SJSA1 (cell line): ENCODE data around the gene PDZD2. TPM values are rescaled to one million over a fixed set of nuclear protein-coding genes. Genes with fewer than 3 reads are reported as not detected.
"Not testable (repeated sequence)": the region's sequence is repeated elsewhere in the genome, so short reads cannot be mapped to it uniquely, and the experiment has no call there.

ENCODE experiments used
- DNase-seq, 2 experiments: peaks; one replicate each; pipeline ENCODE4 v3.0.0-alpha.2; 2015 to 2020; ENCODE audit warnings: low spot score in 2 of 2, low read depth in 1 of 2
- H3K27ac ChIP-seq: fragments of 250-450 bp; sonication (Bioruptor Pico); 2 replicates; pipeline ENCODE4 v1.5.1; 2020; ENCODE audit warnings: mild to moderate bottlenecking, moderate library complexity
- H3K27me3 ChIP-seq: fragments of 250-450 bp; sonication (Bioruptor Pico); replicated peaks from 2 replicates; pipeline ENCODE4 v1.5.1; 2020; ENCODE audit warnings: mild to moderate bottlenecking, moderate library complexity
- H3K36me3 ChIP-seq: fragments of 250-450 bp; sonication (Bioruptor Pico); 2 replicates; pipeline ENCODE4 v1.5.1; 2020; ENCODE audit warnings: mild to moderate bottlenecking
- H3K4me1 ChIP-seq: fragments of 250-450 bp; sonication (Bioruptor Pico); replicated peaks from 2 replicates; pipeline ENCODE4 v1.6.1; 2021; ENCODE audit warnings: mild to moderate bottlenecking
- H3K4me3 ChIP-seq: fragments of 250-450 bp; sonication (Bioruptor Pico); 2 replicates; pipeline ENCODE4 v1.5.1; 2020; ENCODE audit warnings: mild to moderate bottlenecking
- H3K9me3 ChIP-seq: fragments of 250-450 bp; sonication (Bioruptor Pico); replicated peaks from 2 replicates; pipeline ENCODE4 v1.5.1; 2020; ENCODE audit warnings: mild to moderate bottlenecking
- total RNA-seq: library from RNA; depleted of rRNA; stranded (reverse); fragments of >200 nt; shearing (Covaris generic); gene quantifications from 2 replicates; pipeline ENCODE4 v1.2.3, GENCODE V29; 2014

Gene PDZD2
- total RNA-seq, 1 experiment from 2014 or later, result 0.16 TPM

DNA sequence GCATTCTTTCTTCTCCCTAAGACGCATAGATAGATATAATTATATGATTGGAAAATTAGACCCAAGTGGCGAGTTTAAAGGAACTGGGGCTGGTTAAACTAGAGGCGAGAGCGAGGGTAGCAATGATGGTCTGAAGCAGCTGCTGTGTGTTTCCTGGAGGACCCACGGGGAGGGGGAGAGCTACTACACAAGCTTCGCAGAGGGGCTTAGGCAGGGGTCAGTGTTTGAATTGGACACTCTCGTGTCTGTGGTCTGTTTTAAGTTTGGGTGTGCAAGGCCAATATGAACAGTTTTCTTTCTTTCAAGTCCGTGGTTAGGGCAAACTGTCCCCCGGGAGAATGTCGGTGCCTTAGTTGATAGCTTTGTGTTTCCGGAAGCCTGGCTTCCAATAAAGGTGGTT is 43.1 kb downstream of the PDZD2 start:
- Histone ChIP-seq H3K9me3 (no peaks in the 10 kb centered on the region), H3K4me3 (no peak overlapping the region), H3K27ac (no peak overlapping the region), H3K27me3 (no peaks in the 10 kb centered on the region), H3K36me3 (no peaks in the 10 kb centered on the region), H3K4me1 (no peaks in the 10 kb centered on the region)
- no peak for DNase-seq

DNA sequence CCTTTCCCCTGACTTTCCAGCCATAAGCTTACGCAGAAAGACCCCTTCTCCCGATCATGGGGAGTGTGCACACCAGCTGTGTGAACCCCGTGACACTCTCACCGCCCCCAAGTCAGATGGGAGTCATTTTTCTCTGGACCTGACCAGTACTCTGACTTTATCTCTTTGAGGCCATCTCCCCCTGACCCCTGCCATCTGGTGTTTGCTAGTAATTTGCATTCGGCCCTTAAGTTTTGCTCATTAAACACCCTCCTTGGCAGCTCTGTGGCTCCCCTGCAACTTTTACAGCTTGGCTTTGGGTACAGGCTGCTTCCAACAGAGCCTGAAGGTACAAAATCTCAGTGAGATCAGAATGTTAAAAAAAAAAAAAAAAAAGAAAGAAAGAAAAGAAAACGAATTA is 43.9 kb downstream of the PDZD2 start:
- DNase-seq, result no peak
- no peak overlapping the region for H3K27ac ChIP-seq
- H3K36me3 ChIP-seq, result no peaks in the 10 kb centered on the region
- no peaks in the 10 kb centered on the region for H3K9me3 ChIP-seq
- H3K4me3 ChIP-seq, result no peak overlapping the region
- H3K4me1 ChIP-seq, result no peaks in the 10 kb centered on the region
- H3K27me3 ChIP-seq, result no peaks in the 10 kb centered on the region

DNA sequence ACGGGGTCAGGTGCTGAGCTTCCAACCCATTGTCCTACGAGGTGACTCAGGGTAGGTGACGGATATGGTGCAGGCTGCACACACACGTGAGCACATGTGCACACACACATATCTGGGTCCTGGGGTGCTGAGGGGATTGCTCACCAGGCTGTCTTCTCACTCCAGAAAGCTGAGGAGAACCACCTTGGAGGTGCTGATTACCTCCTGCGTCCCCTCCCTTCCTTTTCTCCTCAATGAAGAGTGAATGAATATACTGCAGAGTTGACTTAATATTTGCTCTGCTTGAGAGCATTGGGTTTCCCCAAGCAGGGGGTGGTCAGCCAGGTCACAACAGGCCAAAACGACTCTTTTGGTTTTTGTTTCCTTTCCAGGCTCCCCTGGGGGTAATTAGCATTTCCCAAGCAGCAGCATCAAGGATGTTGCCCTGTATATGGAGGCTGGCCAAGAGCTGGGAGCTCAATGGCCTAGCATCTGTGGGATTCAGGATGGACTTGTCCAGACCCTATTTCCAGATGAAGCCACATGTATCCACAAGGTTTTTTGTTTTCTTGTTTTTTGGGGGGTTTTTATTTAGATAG is 49.7 kb downstream of the PDZD2 start:
- no peak overlapping the region for H3K4me3 ChIP-seq
- no peak for DNase-seq
- H3K36me3 ChIP-seq, result no peaks in the 10 kb centered on the region
- H3K27me3 ChIP-seq, result no peaks in the 10 kb centered on the region
- no peak overlapping the region for H3K27ac ChIP-seq
- H3K4me1 ChIP-seq, result no peaks in the 10 kb centered on the region
- H3K9me3 ChIP-seq, result no peaks in the 10 kb centered on the region

DNA sequence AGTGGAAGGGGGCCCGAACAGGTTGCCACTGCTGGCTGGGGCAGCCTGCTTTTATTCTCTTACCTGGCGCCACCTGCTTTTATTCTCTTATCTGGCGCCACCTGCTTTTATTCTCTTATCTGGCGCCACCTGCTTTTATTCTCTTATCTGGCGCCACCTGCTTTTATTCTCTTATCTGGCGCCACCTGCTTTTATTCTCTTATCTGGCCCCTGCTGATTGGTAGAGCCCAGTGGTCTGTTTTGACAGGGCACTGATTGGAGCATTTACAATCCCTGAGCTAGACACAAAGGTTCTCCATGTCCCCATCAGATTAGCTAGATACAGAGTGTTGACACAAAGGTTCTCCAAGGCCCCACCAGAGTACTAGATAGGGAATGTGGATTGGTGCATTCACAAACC is 52.5 kb downstream of the PDZD2 start:
- not testable (repeated sequence) for H3K4me1 ChIP-seq, DNase-seq, H3K27me3 ChIP-seq, H3K4me3 ChIP-seq, H3K27ac ChIP-seq, H3K9me3 ChIP-seq, H3K36me3 ChIP-seq

DNA sequence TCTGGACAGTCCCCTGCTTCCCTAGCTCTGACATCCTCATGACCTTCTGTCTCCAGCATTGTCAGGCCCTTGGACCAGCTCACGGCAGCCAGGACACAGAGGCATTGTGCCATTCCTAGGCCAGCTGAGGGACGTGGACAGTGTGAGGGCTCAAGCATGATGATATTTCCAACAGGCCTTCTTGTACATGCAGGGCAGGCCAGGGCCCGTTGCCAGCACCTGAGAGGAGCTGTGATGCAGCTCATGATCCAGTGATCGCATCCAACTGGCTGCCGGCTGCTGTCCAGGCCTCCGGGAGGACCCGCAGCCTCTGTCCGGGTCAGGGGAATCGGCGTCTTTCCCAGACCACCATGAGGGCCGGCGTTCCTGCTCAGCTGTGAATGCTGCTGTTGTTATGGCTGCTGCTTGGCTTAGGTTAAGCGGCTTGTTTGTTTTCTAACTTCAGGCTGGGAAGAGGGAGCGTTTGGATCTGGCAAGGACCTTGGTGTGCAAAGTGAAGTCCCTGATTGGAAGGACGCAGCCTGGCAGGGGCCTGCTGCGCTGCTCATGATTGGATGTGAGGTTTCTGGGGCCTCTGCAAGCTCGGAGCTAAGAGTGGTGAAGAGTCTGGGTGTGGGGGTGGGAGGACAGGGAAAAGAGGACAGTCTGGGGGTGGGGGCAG is 53.8 kb downstream of the PDZD2 start:
- DNase-seq, result no peak

DNA sequence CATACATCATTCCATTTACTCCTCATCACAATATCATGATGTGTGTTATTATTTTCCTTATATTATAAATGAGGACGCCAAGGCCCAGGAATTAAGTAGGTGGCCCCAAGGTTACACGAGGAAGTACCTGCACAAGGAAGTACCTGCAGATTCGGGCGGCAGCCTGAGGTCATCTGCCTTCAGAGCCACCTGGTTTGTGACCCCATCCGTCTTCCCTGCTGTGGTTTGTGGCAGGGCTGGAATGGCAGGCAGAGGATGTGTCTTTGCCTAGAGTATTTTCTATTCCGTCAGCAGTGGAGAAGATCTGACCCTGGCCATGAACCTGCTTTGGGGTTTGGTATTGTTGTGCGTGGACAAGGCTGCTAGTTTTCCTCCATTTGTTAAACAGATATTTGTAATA is 59.7 kb downstream of the PDZD2 start:
- Histone ChIP-seq H3K36me3 (no peaks in the 10 kb centered on the region), H3K27ac (no peak overlapping the region), H3K4me1 (no peaks in the 10 kb centered on the region), H3K4me3 (no peak overlapping the region), H3K9me3 (no peaks in the 10 kb centered on the region), H3K27me3 (no peaks in the 10 kb centered on the region)
- DNase-seq, result no peak

More for the DNA sequence above, 53.8 kb downstream of the PDZD2 start:
- Histone ChIP-seq H3K4me1 (no peaks in the 10 kb centered on the region), H3K27me3 (no peaks in the 10 kb centered on the region), H3K9me3 (no peaks in the 10 kb centered on the region), H3K4me3 (no peak overlapping the region), H3K27ac (no peak overlapping the region), H3K36me3 (no peaks in the 10 kb centered on the region)

DNA sequence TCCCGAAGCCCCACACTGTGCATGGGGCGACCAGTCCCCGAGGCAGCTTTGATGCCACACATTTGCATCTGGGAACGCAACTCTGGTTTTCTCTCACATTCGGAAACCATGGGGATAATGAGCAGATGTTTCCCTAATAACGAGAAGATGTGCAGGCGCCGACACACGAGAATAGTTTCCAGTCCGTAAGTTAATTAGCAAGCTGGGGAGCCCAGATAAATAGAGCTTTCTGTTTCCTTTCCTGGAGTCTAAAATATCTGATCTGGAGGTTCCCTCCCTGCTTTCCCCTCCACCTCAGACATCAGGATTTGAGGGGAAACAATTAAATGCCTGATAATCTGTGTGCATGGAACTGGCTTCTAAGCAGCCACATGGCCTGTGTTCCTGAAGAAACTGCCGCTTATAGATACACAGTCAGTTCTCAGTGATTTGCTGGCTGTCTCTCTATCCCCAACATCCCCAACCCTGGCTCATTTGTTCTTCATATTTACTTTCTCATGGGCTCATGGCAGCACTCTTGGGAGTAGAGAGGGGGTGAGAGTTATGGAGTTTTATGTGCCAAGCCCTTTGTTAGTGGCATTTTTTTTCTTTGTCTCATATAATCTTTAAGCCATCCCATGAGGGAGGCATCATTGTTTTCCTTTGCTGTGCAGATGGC is 62.8 kb downstream of the PDZD2 start:
- H3K9me3 ChIP-seq, result no peaks in the 10 kb centered on the region
- no peaks in the 10 kb centered on the region for H3K36me3 ChIP-seq
- no peaks in the 10 kb centered on the region for H3K27me3 ChIP-seq
- H3K4me1 ChIP-seq, result no peaks in the 10 kb centered on the region
- DNase-seq, result no peak
- no peak overlapping the region for H3K4me3 ChIP-seq
- H3K27ac ChIP-seq, result no peak overlapping the region

DNA sequence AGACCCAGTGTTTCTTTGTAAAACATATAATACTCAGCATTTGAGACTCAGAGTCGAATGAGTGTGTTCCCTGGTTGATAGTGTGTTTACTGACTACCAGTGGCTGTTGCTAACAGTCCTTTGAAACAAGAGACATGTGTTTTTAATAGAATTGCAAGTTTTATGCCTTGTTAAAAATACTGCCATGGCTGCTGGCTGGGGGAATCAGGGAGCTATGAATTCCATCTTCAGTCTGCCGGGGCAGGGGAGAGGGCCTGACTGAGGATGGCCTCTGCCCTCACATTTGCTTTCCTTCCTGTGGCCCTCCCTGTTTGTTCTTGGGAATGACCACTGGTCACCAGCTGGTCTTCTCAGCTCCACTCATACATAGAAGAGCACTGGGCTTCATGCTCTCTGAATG is 63.8 kb downstream of the PDZD2 start:
- no peak for DNase-seq
- no peak overlapping the region for H3K27ac ChIP-seq
- no peaks in the 10 kb centered on the region for H3K27me3 ChIP-seq
- no peaks in the 10 kb centered on the region for H3K4me1 ChIP-seq
- no peak overlapping the region for H3K4me3 ChIP-seq
- no peaks in the 10 kb centered on the region for H3K36me3 ChIP-seq
- no peaks in the 10 kb centered on the region for H3K9me3 ChIP-seq

DNA sequence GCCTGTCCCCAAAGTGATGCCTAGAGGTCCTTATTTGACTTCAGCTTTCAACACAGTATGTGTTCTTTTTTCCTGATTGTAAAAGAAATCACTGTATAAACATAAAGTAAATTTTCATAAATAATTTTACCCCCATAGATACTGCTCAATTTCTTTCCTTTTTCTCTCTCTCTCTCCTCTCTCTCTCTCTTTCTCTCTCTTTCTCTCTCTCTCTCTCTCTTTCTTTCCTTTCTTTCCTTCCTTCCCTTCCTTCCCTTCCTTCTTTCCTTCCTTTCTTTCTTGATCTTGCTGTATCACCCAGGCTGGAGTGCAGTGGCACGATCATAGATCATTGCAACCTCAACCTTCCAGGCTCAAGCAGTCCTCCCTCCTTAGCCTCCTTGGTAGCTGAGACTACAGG is 64.8 kb downstream of the PDZD2 start:
- Histone ChIP-seq H3K27me3 (no peaks in the 10 kb centered on the region), H3K9me3 (no peaks in the 10 kb centered on the region), H3K27ac (no peak overlapping the region), H3K4me3 (no peak overlapping the region), H3K36me3 (no peaks in the 10 kb centered on the region), H3K4me1 (no peaks in the 10 kb centered on the region)
- DNase-seq, result no peak

DNA sequence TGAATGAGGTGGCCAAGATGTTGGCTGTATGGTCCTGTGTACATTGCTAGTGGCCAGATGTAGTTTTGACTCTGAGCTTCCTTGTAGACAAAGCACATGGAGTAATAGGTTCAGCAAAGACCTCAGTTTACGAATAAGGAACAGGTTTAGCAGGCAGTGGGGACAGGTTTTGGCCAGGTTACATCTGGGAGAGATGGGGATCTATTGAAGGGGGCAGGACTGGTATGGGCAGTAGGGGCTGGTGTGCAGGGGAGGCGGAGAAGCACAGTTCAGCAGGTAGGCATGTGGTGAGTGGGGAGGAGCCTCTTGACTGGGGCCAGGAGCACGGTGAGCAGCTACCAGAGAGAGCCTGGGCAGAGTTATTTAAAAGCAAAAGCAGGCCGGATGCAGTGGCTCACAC is 67.3 kb downstream of the PDZD2 start:
- Histone ChIP-seq H3K27me3 (no peaks in the 10 kb centered on the region), H3K27ac (no peak overlapping the region), H3K4me3 (no peak overlapping the region), H3K36me3 (no peaks in the 10 kb centered on the region), H3K4me1 (no peaks in the 10 kb centered on the region), H3K9me3 (no peaks in the 10 kb centered on the region)
- DNase-seq, result no peak

DNA sequence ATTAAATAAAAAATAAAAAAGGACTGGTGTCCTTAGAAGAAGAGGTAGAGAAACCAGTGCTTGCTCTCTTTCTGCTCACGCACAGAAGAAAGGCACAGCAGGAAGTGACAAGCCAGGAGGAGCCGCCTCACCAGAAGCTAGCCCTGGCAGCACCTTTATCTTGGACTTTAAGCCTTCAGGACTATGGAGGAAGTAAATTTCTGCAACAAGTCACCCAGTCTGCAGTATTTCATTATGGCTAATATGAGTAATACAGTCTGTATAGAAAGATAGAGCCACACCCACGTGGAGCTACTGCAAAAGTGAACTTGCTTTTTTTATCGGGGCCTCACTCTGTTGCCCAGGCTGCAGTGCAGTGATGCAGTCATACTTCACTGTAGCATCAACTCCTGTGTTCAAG is 68.4 kb downstream of the PDZD2 start:
- Histone ChIP-seq H3K4me1 (no peaks in the 10 kb centered on the region), H3K36me3 (no peaks in the 10 kb centered on the region), H3K4me3 (no peak overlapping the region), H3K27ac (no peak overlapping the region), H3K27me3 (no peaks in the 10 kb centered on the region), H3K9me3 (no peaks in the 10 kb centered on the region)
- DNase-seq, result no peak

DNA sequence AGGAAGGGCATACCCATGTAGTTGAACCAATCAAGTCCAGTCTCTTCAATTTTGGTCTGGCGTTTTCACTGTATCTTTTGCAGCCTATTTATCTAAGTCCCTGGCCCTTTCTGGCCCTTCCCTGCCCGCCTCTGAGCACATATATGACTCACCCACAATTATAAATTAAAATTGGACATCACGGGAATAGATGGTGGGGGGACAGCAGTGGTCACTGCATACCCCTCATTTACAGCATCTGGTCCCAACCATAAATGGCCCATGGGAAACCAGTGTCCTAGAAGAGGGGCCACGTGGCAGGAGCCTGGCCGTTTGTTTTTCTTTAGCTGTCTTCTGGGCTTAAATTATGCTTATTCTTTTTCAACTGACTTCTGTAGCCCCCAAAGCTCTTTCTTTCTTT is 69.2 kb downstream of the PDZD2 start:
- no peaks in the 10 kb centered on the region for H3K27me3 ChIP-seq
- no peaks in the 10 kb centered on the region for H3K36me3 ChIP-seq
- no peak overlapping the region for H3K27ac ChIP-seq
- DNase-seq, result no peak
- no peak overlapping the region for H3K4me3 ChIP-seq
- H3K4me1 ChIP-seq, result no peaks in the 10 kb centered on the region
- H3K9me3 ChIP-seq, result no peaks in the 10 kb centered on the region

DNA sequence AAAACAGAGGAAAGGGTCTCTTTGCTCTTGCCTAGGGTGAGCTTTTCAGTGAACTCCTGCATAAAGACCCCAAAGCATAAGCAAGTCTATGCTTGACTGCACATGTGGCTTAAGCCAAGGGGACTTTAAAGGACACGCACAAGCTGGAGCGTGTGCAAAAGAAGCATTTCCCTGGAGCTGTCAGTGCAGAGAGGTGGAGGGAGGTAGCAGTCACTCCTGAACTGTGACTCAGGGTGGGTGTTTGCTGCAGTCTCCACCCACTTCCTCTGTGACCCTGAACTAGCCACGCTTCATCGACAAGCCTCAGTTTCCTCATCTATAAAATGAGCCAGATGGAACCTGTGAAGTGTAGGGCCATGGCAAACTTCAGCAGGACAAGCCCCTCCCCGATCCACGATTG is 72.4 kb downstream of the PDZD2 start:
- Histone ChIP-seq H3K36me3 (no peaks in the 10 kb centered on the region), H3K27ac (no peak overlapping the region), H3K4me3 (no peak overlapping the region), H3K9me3 (no peaks in the 10 kb centered on the region), H3K27me3 (no peaks in the 10 kb centered on the region), H3K4me1 (no peaks in the 10 kb centered on the region)
- no peak for DNase-seq

DNA sequence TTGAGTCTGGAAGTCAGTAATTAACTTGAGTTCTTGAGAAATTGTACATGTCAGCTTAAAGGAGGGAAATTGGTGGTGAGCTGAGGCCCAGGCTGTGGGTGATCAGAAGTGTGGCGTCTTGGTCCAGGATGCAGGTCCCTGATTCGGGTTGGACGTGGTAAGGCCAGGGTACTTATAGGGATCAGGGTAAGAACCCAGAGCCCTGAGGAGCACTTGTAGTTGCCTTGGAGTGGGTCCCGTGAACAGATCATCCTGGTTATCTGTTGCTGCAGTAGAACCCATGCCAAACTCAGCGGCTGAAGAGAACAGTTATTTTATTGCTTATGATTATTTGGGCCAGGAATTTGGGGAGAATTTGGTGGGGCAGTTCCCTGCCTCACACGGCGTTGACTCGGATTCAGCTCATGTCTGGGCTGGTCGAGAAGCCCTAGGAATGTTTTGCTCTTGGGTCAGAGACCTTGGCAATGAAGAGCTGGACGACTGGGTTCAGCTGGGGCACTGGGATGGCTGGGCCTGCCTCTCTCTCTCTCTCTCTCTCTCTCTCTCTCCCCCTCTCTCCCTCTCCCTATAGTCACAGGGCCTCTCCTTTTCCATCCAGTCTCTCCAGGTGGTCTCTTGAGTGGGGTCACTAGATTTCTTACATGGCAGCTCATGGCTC is 73.1 kb downstream of the PDZD2 start:
- Histone ChIP-seq H3K27ac (no peak overlapping the region), H3K36me3 (no peaks in the 10 kb centered on the region), H3K27me3 (no peaks in the 10 kb centered on the region), H3K4me3 (no peak overlapping the region), H3K9me3 (no peaks in the 10 kb centered on the region), H3K4me1 (no peaks in the 10 kb centered on the region)
- no peak for DNase-seq
